ENCODE data around the gene CACNA1C. TPM values are rescaled to one million over a fixed set of nuclear protein-coding genes. Genes with fewer than 3 reads are reported as not detected.
"Not testable (repeated sequence)": the region's sequence is repeated elsewhere in the genome, so short reads cannot be mapped to it uniquely, and the experiment has no call there.

The CACNA1C gene
- total RNA-seq, 1 donor from 2014 or later: 0.14 TPM

DNA sequence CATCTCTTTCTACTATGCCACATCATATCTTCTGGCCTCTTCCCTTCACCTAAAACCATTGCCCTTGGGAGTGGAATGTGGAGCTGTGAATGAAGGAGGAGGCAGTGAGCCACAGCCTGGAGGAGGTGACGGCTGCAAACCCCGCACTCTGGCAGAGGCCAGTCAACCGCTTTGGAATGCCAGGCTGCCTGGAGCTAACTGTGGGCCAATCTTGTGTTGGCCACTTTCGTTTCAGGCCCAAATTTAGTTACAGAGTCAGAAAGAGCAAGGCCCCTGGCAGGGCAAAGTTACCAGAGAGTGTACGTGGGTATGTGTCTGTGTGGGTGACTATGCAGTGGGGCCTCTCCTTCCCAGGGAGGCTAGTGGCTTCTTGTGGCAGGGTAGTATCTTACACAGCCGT lies 40.1 kb downstream of the CACNA1C start:
- Mint-ChIP-seq H3K27ac (no peak overlapping the region), H3K27me3 (ENCODE audit: low read depth) (peaks cover 2% of the 10 kb centered on the region), H3K9me3 (no peaks in the 10 kb centered on the region), H3K4me3 (ENCODE audit: low read depth) (no peak overlapping the region), H3K4me1 (ENCODE audit: low read depth) (no peaks in the 10 kb centered on the region), H3K36me3 (ENCODE audit: low read depth) (no peaks in the 10 kb centered on the region)
- DNase-seq (ENCODE audit: low spot score): no peak
- intact Hi-C loops (cut with micrococcal nuclease): no loop called here

DNA sequence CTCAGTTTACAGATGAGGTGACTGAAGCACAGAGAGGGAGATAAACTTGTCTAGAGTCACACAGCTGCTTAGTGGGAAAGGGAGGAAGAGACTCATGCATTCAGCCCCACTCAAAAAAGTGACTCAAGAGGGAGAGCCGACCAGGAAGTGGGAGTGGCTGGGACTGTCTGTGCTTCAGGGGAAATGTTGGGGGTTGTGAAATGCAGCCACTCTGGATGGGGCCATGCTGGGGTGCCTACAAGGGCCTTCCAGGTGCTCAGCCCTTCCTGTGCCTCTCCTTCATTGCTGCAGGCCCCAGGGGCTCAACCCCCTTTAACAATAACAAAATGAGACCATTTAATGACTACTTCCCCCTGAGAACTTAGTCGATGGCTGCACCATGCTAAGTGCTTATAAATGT lies 41.8 kb downstream of the CACNA1C start:
- Mint-ChIP-seq H3K4me3 (ENCODE audit: low read depth) (no peak overlapping the region), H3K36me3 (ENCODE audit: low read depth) (no peaks in the 10 kb centered on the region), H3K27ac (no peak overlapping the region), H3K4me1 (ENCODE audit: low read depth) (no peaks in the 10 kb centered on the region), H3K27me3 (ENCODE audit: low read depth) (no peaks in the 10 kb centered on the region), H3K9me3 (no peaks in the 10 kb centered on the region)
- DNase-seq (ENCODE audit: low spot score): no peak
- intact Hi-C loops (cut with micrococcal nuclease): no loop called here

DNA sequence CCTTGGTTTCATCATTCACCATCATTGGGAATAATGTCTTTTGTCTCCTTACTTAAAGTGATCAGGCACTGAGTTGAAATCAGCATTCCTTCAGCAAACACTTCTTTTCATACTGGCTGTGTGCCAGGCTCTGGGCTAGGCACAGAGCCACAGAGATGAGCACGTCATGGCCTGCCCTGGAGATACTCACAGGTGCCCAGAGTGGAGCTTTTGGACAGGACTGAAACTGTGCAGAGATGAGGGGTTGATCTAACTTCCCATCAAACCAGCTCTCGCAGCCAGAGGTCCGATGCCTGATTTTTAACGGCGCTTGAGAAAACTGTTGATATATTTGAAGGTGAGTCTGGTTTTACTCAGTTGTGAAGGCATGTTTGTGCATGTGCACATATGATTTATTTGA lies 43.1 kb downstream of the CACNA1C start:
- DNase-seq (ENCODE audit: low spot score): no peak
- H3K36me3 Mint-ChIP-seq (ENCODE audit: low read depth): no peaks in the 10 kb centered on the region
- no peak overlapping the region for H3K27ac Mint-ChIP-seq

DNA sequence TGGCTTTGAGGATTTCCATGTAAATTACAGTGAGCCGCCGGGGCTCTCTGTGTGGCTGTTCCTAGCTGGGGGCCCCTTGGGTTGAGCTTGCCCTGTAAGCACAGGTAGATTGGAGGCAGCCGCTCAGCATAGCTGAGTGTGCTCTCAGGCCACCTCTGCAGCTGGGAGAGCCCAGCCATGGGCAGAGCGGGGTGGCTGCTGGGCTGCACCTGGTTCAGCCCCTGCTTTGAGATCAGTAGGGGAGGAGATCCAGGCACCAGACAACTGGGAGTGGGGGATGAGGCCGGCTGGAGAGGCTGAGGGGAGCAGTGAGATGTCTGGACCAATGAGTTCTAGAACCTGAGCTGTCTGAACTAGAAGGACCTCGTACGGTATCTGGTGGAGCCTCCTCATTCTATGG lies 44.8 kb downstream of the CACNA1C start:
- no peaks in the 10 kb centered on the region for H3K4me1 Mint-ChIP-seq (ENCODE audit: low read depth)
- H3K36me3 Mint-ChIP-seq (ENCODE audit: low read depth): no peaks in the 10 kb centered on the region
- no peak for DNase-seq (ENCODE audit: low spot score)
- H3K4me3 Mint-ChIP-seq (ENCODE audit: low read depth): no peak overlapping the region
- no peaks in the 10 kb centered on the region for H3K27me3 Mint-ChIP-seq (ENCODE audit: low read depth)
- H3K27ac Mint-ChIP-seq: no peak overlapping the region
- intact Hi-C loops (cut with micrococcal nuclease): no loop called here
- H3K9me3 Mint-ChIP-seq: no peaks in the 10 kb centered on the region

More for the DNA sequence above, 43.1 kb downstream of the CACNA1C start:
- H3K4me1 Mint-ChIP-seq (ENCODE audit: low read depth): no peaks in the 10 kb centered on the region
- H3K4me3 Mint-ChIP-seq (ENCODE audit: low read depth): no peak overlapping the region
- intact Hi-C loops (cut with micrococcal nuclease): no loop called here
- no peaks in the 10 kb centered on the region for H3K27me3 Mint-ChIP-seq (ENCODE audit: low read depth)
- H3K9me3 Mint-ChIP-seq: no peaks in the 10 kb centered on the region

DNA sequence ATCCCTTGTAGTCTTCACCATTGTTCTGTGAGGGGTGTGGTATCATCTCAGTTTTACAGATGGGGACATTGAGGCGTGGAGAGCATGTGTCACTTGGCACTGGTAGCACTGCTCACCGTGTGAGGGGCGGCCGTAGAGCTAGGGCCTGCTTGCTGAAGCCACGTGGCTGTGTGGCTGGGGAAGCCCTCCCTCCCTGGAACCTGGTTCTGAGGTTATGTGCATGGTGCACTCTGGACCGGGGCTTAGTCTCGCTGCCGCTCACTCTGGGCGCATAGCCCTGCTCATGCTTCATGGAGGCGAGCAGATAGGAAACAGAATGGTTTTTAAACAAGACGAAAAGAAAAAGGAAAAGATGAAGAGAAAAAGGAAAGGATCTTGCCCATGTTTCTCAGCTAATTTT lies 46.1 kb downstream of the CACNA1C start:
- Mint-ChIP-seq H3K4me1 (ENCODE audit: low read depth) (no peaks in the 10 kb centered on the region), H3K36me3 (ENCODE audit: low read depth) (no peaks in the 10 kb centered on the region), H3K4me3 (ENCODE audit: low read depth) (no peak overlapping the region), H3K27ac (no peak overlapping the region), H3K9me3 (no peaks in the 10 kb centered on the region), H3K27me3 (ENCODE audit: low read depth) (no peaks in the 10 kb centered on the region)
- DNase-seq (ENCODE audit: low spot score): no peak
- intact Hi-C loops (cut with micrococcal nuclease): no loop called here

DNA sequence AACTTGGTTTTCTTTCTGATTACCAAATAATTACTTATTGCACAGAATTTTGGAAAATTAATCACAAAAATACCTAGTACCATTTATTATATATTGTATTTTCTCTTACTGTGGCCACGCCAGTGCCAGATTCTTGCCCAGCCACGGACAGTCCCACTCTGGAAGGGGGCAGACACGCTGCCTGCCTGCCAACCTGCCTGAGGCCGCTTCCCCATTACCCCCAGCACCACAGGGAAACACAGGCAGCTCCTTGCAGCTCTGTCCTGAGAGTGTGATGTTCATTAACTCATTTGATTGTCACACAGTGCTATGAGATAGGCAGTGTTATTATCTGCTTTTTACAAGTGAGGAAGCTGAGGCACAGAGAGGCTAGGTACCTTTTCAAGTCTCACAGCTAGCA lies 46.8 kb downstream of the CACNA1C start:
- H3K27me3 Mint-ChIP-seq (ENCODE audit: low read depth): no peaks in the 10 kb centered on the region
- no peaks in the 10 kb centered on the region for H3K36me3 Mint-ChIP-seq (ENCODE audit: low read depth)
- H3K4me3 Mint-ChIP-seq (ENCODE audit: low read depth): no peak overlapping the region
- H3K4me1 Mint-ChIP-seq (ENCODE audit: low read depth): no peaks in the 10 kb centered on the region
- H3K9me3 Mint-ChIP-seq: no peaks in the 10 kb centered on the region
- no peak overlapping the region for H3K27ac Mint-ChIP-seq
- no peak for DNase-seq (ENCODE audit: low spot score)
- intact Hi-C loops (cut with micrococcal nuclease): no loop called here

DNA sequence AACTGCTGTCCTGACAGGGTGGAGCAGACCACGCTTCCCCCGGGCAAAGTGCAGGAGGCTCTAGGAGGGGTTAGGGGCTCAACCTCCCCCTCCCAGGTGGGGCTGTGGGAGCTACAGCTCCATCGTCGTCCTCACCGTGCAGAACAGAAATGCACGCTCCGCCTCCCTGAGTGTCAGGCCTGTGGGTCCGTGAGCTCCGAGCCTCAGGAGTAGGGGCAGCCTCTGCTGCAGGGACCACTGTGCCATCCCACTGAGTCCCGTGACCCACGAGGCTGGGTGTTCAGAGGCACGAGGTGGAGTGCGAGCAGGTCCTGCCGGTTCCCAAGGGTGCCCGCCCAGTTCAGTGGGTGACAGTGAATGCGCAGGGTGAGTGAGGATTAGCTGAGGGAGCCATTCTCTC lies 48.6 kb downstream of the CACNA1C start:
- intact Hi-C loops (cut with micrococcal nuclease): no loop called here
- Mint-ChIP-seq H3K9me3 (no peaks in the 10 kb centered on the region), H3K4me3 (ENCODE audit: low read depth) (no peak overlapping the region), H3K36me3 (ENCODE audit: low read depth) (no peaks in the 10 kb centered on the region), H3K4me1 (ENCODE audit: low read depth) (no peaks in the 10 kb centered on the region), H3K27me3 (ENCODE audit: low read depth) (no peaks in the 10 kb centered on the region), H3K27ac (no peak overlapping the region)
- no peak for DNase-seq (ENCODE audit: low spot score)

DNA sequence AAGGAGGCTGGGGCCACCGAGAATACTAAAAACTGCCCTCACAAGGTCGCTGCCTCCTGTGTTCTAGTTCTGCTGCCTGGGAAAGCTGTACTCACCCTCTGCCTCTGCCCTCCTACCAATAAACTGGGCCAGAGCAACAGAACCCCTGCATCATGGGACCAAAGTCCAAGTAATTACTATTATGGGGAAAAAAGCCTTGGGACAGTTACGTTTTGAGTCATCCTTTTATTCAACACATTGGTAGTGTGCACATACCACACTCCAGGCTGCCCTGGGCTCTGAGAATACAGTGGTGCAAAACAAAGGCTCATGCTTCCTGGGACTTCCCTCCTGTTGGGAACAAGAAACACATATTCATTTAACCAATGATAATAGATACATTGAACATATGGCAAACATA lies 49.0 kb downstream of the CACNA1C start:
- DNase-seq (ENCODE audit: low spot score): no peak
- intact Hi-C loops (cut with micrococcal nuclease): no loop called here
- Mint-ChIP-seq H3K27me3 (ENCODE audit: low read depth) (no peaks in the 10 kb centered on the region), H3K36me3 (ENCODE audit: low read depth) (no peaks in the 10 kb centered on the region), H3K9me3 (no peaks in the 10 kb centered on the region), H3K27ac (no peak overlapping the region), H3K4me1 (ENCODE audit: low read depth) (no peaks in the 10 kb centered on the region), H3K4me3 (ENCODE audit: low read depth) (no peak overlapping the region)

DNA sequence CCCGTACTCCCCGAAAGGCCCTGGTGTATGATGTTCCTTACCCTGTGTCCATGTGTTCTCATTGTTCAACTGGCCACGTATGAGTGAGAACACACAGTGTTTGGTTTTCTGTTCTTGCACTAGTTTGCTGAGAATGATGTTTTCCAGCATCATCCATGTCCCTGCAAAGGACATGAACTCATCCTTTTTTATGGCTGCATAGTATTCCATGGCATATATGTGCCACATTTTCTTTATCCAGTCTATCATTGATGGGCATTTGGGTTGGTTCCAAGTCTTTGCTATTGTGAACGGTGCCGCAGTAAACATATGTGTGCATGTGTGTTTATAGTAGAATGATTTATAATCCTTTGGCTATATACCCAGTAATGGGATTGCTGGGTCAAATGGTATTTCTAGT lies 49.9 kb downstream of the CACNA1C start:
- DNase-seq (ENCODE audit: low spot score); intact Hi-C loops (cut with micrococcal nuclease); H3K27ac Mint-ChIP-seq; H3K36me3 Mint-ChIP-seq (ENCODE audit: low read depth); H3K9me3 Mint-ChIP-seq; H3K4me1 Mint-ChIP-seq (ENCODE audit: low read depth); H3K27me3 Mint-ChIP-seq (ENCODE audit: low read depth); H3K4me3 Mint-ChIP-seq (ENCODE audit: low read depth): not testable (repeated sequence)

DNA sequence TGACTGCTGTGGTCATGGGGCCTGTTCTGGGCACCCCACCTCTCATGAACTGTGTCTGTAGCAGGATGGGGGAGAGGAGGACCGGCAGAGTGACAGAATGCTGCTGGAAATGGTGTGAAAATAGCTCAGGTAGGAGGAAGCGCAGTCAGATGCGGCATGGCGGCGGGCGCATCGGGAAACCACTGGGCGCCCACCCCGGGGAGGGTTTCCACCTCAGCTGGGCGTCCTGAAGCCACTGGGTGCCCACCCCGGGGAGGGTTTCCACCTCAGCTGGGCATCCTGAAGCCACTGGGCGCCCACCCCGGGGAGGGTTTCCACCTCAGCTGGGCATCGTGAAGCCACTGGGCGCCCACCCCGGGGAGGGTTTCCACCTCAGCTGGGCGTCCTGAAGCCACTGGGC lies 52.6 kb downstream of the CACNA1C start:
- H3K27me3 Mint-ChIP-seq (ENCODE audit: low read depth); H3K27ac Mint-ChIP-seq; DNase-seq (ENCODE audit: low spot score); intact Hi-C loops (cut with micrococcal nuclease); H3K9me3 Mint-ChIP-seq; H3K4me3 Mint-ChIP-seq (ENCODE audit: low read depth); H3K4me1 Mint-ChIP-seq (ENCODE audit: low read depth); H3K36me3 Mint-ChIP-seq (ENCODE audit: low read depth): not testable (repeated sequence)

DNA sequence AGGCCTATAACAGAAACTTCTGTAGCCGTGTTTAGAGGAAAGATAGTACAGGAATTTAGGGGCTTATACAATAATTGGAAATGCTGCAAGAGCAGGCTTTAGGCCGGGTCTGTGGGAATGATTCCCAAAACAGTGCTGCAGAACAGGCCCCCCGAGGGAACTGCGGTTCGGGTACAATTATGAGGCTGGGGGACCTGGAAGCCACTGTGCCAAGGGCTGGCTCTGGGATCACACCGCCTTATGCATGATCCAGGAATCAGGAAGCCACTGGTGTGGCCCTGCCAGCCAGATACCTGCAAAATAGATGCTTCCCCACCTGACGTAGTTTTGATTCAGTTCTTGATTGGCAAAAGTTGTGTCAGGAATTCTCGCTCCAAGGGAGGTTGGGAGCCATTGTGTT lies 55.4 kb downstream of the CACNA1C start:
- H3K36me3 Mint-ChIP-seq (ENCODE audit: low read depth): no peaks in the 10 kb centered on the region
- no peak overlapping the region for H3K4me3 Mint-ChIP-seq (ENCODE audit: low read depth)
- no peak for DNase-seq (ENCODE audit: low spot score)
- H3K9me3 Mint-ChIP-seq: no peaks in the 10 kb centered on the region
- no peaks in the 10 kb centered on the region for H3K27me3 Mint-ChIP-seq (ENCODE audit: low read depth)
- no peaks in the 10 kb centered on the region for H3K4me1 Mint-ChIP-seq (ENCODE audit: low read depth)
- intact Hi-C loops (cut with micrococcal nuclease): no loop called here
- H3K27ac Mint-ChIP-seq: no peak overlapping the region

DNA sequence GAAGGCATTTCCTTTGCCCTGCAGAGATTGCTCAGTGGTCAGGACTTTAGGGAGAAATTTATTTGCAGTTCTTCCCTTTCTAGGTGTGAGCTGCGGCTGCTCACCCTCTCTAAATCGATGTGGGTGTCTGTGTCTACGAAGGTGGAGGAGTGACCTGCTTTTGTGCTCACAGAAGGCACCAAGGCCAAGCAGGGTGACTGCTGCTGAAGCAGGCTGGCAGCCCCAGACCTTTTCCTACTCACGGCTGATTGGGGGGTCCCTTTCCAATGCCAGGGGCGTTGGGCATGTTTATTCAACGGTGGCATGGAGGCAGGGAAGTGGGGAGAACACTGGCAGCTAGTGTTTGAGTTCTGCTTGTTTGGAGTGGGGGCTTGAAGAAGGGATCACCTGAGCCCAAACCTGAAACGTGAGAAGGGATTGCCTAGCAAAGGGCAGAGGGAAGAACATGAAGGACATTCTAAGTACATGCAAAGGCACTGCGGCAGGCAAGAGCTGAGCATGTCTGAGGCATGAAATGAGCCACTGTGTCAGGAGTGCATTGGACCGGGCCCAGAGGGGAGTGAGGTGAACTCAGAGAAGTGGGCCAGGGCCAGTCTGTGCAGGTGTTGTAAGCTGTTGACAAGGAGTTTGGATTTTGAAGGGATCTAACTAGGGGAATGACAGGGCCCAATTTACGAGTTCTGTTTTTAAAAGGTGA lies 56.3 kb downstream of the CACNA1C start:
- intact Hi-C loops (cut with micrococcal nuclease): no loop called here
- Mint-ChIP-seq H3K4me3 (ENCODE audit: low read depth) (no peak overlapping the region), H3K27me3 (ENCODE audit: low read depth) (no peaks in the 10 kb centered on the region), H3K9me3 (no peaks in the 10 kb centered on the region), H3K27ac (no peak overlapping the region), H3K4me1 (ENCODE audit: low read depth) (no peaks in the 10 kb centered on the region), H3K36me3 (ENCODE audit: low read depth) (no peaks in the 10 kb centered on the region)
- DNase-seq (ENCODE audit: low spot score): no peak

DNA sequence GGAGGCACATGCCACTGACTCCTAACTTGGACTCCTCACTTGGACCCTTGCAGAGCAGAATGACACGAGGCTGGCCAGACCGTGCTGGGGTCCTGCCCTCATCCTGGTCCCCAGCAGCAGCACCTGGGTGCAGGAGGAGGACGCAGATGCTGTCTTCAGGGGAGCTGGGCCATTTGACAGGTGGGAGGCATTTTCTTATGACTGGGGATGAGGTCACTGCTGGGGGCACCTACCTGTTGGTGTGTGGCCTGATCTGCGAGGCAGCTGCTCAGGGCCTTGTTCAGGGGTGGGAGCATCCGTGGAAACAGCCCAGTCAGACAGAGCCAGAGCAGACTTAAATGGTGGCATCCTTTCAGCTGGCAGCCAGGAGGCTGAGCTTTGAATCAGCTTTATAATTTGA lies 57.3 kb downstream of the CACNA1C start:
- Mint-ChIP-seq H3K9me3 (no peaks in the 10 kb centered on the region), H3K4me1 (ENCODE audit: low read depth) (no peaks in the 10 kb centered on the region), H3K27ac (no peak overlapping the region), H3K27me3 (ENCODE audit: low read depth) (no peaks in the 10 kb centered on the region), H3K4me3 (ENCODE audit: low read depth) (no peak overlapping the region), H3K36me3 (ENCODE audit: low read depth) (no peaks in the 10 kb centered on the region)
- DNase-seq (ENCODE audit: low spot score): no peak
- intact Hi-C loops (cut with micrococcal nuclease): no loop called here
